NCI-H146 treated with DMSO at 0.1 percent for 48 hours (cell line): Measurements from ENCODE around the gene DAP3.
"Not testable (repeated sequence)": the region's sequence is repeated elsewhere in the genome, so short reads cannot be mapped to it uniquely, and the experiment has no call there.

Source experiments
- DNase-seq: peaks from one replicate; lab custom pipeline; 2025; ENCODE audit not compliant: unreplicated experiment; lab: John Stamatoyannopoulos, UW

DAP3 gene

DNA sequence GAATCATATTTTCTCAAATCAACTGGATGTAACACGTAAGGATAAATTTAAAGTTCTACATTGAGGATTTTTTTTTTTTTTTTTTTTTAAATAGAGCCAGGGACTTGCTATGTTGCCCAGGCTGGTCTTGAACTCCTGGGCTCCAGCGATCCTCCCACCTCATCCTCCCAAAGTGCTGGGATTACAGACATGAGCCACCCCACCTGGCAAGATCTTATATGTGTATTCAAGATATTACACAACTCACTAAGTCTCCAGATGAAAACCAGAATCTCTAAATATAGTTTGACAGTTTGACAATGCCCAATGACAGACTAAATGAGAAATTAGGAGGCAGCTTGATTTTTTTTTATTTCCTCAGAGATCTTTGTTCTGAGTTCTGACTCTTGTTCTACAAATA is 7.1 kb upstream of the DAP3 start:
- no peak for DNase-seq

DNA sequence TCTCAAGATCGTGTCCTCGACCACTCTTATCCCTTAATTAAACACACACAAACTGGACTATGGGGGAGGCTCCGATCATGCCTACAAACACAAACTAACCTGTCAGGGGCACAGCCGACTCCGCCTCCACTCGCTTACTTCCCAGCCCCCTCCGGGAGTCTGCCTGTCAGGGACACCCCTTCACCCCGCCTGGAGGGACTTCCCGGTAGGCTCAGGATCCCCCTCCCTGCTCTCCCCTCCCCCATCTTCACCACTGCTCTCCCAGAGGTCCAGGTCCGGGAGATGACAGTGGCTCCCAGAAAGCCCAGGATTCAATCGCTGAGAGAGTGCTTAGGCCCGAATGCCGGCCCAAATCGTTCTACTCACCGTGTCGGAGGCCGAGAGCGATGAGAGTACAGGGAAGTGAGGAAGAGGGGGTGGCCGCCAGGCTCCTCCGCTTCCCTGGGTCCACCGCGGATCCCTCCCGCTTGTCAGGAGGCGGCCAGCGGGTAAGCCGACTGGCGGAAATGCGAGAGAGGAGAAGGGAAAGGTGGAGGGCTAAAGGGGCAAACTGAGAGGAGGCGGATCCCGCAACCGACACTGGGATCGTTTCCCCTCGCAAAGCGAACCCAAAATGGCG is 1.1 kb upstream of the DAP3 start:
- DNase-seq, result not testable (repeated sequence)

DNA sequence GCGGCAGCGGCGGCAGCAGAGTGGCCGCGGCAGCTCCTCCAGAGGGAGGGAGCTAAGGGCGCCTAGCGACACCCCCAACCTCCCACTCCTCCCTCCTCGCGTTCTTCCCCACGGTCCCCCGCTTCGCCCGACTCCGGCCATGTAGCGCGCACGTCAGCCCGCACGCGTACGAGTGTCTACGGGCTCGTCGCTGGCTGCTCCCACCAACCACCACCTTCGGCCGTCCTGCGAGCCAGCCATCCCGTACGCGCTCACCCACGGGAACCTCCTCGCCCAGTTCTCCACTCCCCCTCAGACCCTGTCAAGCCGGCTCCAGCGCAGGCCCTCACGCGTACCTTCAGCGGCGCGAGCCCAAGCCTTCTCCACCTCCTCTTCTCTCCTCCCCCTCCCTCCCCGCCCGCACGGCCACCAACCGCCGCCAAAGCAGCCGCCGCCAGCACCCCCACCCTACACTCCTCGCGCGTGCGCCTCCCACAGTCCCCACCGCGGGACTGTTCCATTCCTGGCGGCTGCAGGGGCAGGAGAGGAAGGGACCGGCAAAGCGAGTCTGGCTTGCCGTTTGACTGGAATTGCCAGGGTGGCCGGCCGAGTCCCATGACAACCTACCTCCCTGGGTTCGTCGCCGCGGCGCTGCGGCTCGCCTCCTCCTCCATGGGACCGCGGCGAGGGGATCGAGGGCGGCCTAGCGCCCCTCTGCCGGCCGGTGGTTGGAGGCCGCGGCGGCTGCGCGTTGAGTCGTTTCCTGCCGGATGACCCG is 389 bp upstream of the DAP3 start, which contains the start of gene YY1AP1:
Gene YY1AP1, minus strand, starts transcription at position 451 of the 757 bp plus-strand sequence. CDS start 8,338 bp downstream, outside the sequence.
- peak; percentile 75 for DNase-seq

DNA sequence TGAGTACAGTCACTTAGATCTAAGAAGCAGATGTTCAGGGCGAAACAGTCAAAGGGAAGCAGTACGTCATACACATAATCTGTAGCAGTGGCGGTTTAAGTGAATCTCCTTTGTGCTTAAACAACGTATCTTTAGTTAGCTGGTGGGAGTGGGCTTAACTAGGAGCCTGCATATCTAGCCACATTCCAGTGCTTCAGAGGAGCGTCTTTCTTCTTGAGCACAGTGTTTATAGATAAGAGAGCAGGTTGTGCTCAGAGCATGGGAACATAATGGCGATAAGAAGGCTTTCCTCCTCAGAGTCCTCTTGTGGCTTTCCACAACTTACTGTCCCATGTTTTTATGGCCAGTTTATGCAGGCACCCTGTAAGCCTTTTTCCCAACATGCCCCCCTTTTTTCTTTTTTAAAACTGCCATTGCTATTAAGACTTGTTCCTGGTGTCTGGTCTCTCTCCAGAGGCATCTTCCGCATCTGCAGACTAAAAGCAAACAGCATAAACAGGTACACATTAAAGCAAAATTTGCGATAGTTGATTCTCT is 3.2 kb downstream of the DAP3 start:
- DNase-seq, result no peak

DNA sequence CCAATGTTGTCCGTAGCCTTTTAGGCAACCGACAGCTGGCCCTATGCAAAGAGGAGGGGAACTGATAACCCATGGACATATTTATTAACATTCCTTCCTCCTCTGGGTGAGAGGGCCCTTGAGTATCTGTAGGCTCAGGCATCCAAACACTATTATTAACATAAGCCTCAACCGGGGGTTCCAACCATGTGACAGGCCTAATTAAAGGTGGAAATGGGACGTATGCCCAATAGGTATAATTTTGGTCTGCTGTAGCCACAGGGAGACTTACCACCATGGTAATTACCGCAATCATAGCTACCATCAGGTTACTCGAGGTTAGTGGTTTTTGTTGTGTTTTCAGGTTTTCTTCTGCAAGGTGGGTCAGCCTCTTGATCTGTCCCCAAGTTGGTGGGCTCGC is 5.3 kb downstream of the DAP3 start:
- DNase-seq, result no peak

DNA sequence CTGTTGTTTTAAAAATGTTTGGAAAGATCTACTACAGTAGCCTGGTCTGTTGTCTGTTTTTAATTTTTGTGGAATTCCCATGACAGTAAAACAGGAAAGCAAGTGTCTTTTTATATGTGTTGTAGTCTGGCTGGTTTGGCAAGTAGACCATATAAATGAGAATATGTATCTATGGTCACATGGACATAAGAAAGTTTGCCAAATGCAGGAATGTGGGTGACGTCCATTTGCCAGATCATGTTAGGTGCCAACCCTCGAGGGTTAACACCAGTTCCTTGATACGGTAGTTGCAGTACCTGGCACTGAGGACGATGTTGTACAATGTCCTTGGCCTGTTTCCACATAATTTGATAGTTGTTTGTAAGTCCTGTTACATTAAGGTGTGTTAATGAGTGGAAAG is 6.2 kb downstream of the DAP3 start:
- no peak for DNase-seq

DNA sequence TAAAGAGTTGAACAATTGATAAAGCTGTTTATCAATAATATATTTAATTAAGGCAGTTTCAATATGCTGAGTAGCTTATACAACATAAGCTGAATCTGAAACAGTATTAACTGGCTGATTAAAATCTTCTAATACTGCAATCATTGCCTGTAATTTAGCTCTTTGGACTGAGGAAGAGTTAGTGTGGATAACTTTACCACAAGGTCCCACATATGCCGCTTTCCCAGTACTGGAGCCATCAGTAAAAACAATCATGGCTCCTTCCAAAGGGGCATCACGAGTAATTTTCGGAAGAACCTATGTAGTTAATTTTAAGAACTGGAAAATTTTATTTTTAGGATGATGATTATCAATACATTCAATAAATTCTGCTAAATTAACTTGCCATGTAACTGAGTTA is 6.7 kb downstream of the DAP3 start:
- DNase-seq, result no peak

DNA sequence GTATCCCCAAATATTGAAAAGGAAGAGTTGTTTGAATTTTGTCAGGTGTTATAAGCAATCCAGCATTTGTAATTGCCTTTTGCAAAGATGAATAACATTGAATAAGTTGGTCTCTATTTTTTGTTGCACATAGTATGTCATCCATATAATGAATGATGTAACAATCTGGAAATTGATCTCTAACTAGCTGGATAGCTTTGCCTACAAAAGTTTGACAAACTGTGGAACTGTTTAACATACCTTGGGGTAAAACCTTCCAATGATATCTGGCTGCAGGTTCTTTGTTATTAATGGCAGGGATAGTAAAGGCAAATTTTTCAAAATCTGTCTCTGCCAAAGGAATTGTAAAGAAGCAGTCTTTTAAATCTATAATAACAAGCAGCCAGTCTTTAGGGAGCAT is 7.6 kb downstream of the DAP3 start:
- DNase-seq, result no peak

DNA sequence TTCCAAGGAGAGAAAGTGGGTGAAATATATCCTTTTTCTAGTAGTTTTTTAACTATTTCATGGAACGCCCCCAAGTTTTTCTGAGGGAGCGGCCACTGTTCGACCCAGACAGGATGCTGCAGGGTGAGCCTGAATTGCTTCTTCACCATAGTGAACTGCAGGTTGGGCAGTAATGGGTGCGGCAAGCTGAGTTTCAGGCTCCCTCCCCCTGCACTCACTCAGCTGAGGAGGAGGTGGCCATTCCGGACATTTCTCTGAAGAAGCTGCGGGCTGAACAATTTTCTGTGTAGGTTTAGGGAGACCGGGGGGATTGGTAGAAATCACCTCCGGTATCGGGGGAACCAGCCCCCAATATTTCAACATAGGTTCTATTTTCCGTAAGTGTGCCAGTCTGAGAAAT is 8.2 kb downstream of the DAP3 start:
- no peak for DNase-seq

DNA sequence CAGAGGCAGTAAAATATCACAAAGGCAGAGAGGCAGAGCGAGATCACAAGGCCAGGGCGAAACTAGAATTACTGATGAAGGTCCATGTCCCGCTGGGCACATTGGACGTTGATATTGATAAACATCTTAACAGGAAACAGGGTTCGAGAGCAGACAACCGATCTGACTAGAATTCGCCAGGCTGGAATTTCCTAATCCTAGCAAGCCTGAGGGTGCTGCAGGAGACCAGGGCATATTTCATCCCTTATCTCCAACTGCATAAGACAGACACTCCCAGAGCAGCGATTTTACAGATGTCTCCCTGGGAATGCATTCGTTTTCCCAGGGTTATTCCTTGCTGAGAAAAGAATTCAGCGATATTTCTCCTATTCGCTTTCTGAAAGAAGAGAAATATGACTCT is 8.7 kb downstream of the DAP3 start:
- DNase-seq, result not testable (repeated sequence)

DNA sequence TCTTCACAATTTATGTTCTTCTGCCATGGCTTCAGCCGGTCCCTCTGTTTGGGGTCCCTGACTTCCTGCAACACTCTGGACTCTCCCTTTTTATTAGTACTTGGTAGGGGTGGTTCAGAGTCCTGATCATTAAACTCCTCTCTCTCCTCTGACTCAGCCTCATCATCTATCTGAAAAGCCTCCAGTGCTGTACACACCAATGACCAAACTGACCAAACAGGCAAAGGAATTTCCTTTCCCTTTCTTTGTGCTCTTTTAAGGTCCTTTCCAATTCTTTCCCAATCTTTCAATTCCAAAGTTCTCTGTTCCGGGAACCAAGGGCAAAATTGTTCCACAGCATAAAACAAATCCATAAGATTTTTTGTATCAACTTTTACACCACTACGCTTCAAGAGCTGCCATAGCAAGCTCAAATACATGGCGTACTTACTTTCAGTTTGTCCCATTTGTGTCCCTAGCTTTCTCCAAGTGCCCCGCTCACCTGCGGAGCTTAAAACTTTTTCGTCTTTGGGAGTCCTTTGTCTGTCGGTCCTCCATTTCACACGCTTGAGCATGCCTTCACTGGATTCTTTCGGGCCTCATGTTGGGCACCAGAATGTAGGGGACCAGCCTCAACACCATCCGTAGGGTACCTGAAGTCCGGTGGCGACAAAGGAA is 9.6 kb downstream of the DAP3 start:
- no peak for DNase-seq

DNA sequence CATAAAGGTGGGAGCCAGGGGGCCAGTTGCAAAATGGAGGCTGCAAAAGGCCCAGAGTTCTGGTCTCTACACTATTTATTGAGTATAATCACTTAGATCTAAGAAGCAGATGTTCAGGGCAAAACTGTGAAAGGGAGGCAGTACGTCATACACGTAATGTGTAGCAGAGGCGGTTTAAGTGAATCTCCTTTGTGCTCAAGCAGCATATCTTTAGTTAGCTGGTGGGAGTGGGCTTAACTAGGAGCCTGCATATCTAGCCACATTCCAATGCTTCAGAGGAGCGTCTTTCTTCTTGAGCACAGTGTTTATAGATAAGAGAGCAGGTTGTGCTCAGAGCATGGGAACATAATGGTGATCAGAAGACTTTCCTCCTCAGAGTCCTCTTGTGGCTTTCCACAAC is 10.2 kb downstream of the DAP3 start:
- DNase-seq, result not testable (repeated sequence)

DNA sequence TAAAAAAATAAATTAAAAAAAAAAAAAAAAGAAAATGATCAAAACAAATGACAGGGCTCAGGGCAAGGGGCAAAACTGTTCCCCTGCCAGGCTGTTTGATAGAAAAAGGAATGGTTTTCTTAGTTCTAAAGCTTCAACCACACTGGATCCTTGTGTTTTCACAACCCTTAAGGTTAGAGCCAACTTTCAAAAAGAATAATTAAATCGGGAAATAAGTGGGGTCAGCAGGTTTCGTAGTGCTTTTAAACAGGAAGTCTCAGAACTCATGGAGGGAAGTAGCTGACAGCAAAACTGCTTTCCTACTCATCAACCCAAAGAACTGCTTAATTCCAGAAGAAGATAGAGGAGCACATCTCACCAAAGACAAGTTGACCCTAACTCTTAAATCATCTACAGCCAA is 12.8 kb downstream of the DAP3 start:
- DNase-seq, result not testable (repeated sequence)

DNA sequence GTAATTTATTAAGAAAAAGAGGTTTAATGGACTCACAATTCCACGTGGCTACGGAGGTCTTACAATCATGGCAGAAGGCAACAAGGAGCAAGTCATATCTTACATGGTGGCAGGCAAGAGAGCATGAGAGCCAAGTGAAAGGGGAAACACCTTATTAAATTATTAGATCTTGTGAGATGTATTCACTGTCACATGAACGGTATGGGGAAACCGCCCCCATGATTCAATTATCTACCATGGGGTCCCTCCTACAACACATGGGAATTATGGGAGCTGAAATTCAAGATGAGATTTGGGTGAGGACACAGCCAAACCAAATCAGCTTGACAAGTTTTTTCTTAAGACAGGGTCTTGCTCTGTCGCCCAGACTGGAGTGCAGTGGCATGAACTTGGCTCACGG is 14.3 kb downstream of the DAP3 start:
- no peak for DNase-seq

DNA sequence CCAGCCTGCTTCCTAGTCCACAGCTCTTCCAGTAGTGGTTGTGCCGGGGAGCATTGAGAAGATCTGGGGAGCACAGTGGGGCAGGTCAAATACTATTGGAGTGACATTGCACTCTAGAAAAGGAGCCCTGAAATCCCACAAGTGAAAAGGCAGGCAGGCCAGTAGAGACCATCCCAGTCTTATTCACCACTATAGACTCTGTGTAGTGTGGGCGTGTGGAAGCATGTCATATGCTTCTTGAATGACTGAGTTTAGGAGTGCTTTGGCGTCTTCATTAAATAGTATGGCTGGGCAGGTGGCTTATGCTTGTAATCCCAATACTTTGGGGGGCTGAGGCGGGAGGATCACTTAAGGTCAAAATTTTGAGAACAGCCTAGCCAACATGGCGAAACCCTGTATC is 15.5 kb downstream of the DAP3 start:
- not testable (repeated sequence) for DNase-seq

DNA sequence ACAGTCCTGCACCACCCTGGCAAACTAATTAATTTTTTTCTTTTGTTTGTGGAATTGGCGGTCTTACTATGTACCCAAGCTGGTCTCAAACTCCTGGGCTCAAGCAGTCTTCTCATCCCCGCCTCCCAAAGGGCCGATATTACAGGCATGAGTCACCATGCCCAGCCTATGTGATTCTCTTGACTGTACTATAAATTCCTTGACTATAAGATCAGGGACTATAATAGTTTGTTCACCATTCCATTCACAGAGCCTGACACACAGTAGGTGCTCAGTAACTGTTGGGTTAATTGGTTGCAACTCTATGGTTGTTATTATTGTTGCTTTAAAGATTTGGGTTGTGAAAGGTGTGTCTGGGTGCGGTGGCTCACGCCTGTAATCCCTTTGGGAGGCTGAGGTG is 17.2 kb downstream of the DAP3 start:
- no peak for DNase-seq

DNA sequence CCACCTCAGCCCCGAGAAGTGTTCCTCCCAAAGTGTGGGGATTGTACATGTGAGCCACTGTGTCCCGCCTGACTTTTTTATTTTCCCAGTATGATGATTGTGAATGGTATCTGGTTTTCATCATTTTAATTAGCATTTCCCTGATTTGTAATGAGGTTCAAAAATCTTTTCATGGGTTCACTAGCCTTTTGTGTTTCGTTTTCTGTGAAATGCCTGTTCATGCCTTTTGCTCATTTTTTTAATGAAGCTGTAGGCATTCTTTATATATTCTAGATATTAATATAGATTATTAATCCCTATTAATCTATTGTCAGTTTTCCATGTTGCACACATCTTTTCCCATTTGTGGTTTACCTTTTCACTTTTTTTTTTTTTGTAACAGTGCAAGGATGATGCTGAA is 20.5 kb downstream of the DAP3 start:
- DNase-seq, result no peak

DNA sequence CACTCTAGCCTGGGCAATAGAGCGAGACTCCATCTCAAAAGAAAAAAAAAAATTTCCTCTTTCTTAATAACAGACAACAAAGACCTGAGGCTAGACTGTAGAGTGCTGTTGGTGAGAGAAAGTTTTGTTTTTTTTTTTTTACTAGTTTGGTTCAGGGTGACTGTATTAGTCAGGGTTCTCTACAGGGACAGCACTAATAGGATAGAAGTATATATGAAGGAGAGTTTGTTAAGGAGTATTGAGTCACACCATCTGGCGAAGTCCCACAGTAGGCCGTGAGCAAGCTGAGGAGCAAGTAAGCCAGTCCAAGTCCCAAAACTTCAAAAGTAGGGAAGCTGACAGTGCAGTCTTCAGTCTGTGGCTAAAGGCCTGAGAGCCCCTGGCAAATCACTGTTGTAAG is 22.6 kb downstream of the DAP3 start:
- DNase-seq, result not testable (repeated sequence)

DNA sequence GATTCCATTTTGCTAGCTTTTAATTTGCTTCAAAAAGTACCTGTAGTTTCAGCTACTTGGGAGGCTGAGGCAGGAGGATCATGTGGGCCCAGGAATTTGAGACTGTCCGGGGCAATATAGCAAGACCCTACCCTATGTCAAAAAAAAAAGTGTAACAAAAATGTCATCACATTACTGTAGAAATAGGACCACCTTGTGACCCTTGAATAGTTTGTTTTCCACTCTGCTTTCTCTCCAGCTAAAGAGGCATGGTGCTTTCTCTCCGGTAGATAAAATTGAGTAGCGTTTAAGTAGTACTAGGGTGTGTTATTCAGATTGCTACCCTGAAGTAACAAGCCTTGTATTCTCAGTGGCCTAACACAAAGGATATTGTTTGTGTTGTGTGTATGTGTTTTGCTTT is 23.7 kb downstream of the DAP3 start:
- not testable (repeated sequence) for DNase-seq

DNA sequence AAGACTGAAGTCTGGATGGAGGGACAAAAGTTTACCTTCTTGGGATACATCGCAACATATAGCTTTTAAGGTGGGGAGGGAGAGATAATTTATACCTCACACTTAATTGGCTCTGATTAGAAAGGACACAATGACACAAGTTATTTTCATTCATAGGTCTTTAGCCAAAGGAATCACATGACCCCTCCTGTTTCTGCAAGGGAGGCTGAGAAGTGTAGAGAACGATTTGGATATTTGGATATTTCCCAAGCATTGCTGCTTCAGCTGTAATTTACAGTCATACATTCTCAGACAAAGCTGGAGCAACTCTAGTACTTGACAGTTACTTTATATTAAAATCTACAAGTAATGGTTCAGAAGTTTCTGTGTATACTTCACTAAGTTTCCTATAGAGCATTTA is 24.2 kb downstream of the DAP3 start:
- no peak for DNase-seq

DNA sequence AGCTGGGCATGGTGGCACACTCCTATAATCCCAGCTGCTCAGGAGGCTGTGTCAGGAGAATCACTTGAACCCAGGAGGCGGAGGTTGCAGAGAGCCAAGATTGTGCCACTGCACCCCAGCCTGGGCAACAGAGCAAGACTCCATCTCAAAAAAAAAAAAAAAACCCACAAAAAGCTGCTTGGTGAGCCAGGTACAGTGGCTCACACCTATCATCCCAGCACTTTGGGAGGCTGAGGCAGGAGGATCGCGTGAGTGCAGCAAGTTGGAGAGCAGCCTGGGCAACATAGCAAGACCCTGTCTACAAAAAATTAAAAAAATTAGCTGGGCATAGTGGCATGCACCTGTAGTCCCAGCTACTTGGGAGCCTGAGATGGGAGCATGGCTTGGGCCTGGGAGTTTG is 26.2 kb downstream of the DAP3 start:
- not testable (repeated sequence) for DNase-seq

DNA sequence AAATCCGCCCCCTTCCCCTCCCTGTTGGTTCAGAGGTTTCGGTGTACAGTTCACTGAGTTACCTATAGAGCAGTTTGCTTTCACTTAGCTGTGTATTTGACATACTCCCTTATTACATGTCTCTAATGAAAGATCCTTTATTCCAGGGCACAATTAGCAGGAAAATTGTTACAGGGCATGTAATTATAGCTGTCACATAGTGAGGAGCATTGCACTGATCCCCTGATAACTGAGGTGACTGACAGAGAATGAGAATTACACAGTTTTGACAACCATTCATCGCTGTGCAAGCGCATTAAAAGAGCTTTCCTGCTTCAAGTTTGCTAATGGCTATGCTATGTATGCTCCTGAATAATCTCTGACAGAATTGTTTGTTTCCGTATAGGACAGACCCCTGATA is 26.9 kb downstream of the DAP3 start:
- no peak for DNase-seq
